Right renal cortex interstitium (tissue), 3 donors: ENCODE data around the gene ANO5. TPM values are rescaled to one million over a fixed set of nuclear protein-coding genes. Genes with fewer than 3 reads are reported as not detected.

Experiments
- polyA plus RNA-seq, 3 donors: library from polyadenylated mRNA; unstranded; fragments of 120-200 nt; gene quantifications; one replicate each; pipeline ENCODE4 v1.2.1, GENCODE V29; 2013; ENCODE audit not compliant: insufficient read length in 3 of 3

ANO5 gene
- polyA plus RNA-seq, 3 donors = 3.9 to 7.9 (median 4.4) TPM

Other genes starting within 250 kb of the ANO5 start
- gene SLC17A6, start 145.3 kb downstream of the ANO5 start, polyA plus RNA-seq = not detected